GM21786 (cell line): ENCODE measurements around the gene STAP2.
"Not testable (repeated sequence)": the region's sequence is repeated elsewhere in the genome, so short reads cannot be mapped to it uniquely, and the experiment has no call there.

Experiments
- ATAC-seq: cut with Tn5 transposase; IDR thresholded peaks from one replicate; pipeline ENCODE4 v1.9.1; 2021; ENCODE audit not compliant: unreplicated experiment

STAP2 gene

DNA sequence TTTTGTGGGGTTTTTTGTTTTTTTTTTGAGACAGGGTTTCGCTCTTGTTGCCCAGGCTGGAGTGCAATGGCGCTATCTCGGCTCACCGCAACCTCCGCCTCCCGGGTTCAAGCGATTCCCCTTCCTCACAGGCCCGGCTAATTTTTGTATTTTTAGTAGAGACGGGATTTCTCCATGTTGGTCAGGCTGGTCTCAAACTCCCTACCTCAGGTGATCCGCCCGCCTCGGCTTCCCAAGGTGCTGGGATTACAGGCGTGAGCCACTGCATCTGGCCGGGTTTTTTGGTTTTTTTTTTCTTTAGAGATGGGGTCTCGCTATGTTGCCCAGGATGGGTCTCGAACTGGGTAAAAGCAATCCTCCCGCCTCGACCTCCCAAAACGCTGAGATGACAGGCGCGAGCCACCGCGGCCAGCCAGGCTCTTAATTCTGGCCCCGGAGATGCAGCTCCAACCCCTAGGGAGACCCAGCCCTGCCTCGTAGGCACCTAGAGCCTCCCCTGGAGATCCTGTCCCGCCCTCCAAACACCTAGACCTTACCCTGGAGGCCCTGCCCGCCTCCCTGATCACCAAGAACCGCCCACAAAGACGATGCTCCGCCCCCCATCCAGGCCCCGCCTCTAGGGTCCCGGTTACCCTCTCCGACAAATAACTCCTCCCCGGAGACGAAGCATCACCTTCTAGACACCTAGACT is 9.5 kb downstream of the STAP2 start:
- not testable (repeated sequence) for ATAC-seq

DNA sequence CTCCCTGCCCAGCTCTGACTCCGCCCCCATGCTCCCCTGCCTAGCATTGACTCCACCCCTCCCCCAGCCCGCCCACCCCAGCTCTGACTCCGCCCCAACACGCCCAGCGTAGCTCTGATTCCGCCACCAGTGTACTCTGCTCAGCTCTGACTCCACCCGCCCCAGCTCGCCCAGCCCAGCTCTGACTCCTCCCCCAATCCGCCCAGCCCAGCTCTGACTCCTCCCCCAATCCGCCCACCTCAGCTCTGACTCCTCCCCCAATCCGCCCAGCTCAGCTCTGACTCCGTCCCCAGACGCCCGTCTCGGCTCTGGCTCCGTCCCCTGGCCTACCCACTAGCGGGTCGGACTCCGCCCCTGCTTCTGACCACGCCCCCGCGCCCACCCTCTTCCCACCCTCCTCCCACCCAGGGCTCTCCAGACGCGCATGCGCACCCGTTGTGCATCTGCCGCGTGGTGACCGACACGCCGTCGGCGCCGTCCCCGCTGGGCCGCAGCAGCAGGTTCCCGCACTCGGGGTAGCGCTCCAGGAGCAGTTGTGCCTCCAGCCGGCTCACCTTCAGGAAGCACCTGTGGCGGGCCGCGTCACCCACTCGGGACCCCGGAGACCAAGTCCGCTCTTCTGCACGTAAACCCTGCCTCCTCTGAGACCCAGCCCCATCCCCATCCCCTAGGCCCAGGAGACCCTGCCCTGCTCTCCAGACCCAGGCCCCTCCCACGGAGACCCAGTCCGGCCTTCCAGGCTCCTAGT is 10.2 kb downstream of the STAP2 start:
- peak; percentile 74 for ATAC-seq

DNA sequence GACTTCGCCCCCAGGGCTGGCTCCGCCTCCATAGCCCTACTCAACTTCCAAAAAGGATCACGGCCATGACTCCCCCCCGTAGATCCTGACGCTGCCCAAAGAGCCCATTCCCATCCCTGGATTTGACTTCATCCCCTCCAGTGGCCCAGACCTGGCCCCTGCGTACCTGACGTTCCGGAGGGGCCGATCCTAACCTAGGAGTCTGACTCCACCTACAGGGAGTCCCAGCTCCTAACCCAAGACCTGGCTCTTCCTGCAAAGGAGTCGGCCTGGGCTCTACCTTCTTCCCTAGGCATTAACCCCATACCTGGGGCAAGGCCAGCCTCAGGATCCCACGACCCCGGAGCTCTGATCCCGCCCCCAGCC is 10.8 kb downstream of the STAP2 start:
- ATAC-seq, result no peak

DNA sequence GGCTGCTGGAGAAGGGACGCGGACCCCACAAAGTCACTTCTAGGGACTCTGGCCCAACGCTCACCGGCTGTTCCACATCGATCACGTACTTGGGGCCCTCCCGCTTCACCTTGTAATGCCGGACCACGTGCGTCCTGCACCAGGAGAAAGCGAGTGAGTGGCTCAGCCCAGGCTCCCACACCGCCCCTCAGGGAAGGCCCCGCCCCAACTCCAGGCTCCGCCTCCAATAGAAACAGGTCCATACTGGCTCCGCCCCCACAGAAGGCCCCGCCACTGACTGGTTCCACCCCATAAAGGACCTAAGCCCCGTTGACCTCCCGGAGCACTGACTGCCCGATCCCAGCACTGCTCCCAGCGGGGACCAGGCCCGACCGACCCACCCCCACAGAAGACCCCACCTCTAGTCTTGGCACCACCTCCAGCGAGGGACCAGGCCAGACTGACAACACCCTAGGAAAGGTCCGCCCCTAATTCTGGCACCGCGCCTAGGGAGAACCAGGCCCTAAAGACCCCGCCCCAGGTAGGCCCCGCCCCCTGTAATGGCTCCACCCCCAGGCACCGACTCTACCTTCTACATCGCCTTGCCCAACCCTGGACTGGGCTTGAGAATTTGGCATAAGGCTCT is 11.3 kb downstream of the STAP2 start:
- no peak for ATAC-seq

DNA sequence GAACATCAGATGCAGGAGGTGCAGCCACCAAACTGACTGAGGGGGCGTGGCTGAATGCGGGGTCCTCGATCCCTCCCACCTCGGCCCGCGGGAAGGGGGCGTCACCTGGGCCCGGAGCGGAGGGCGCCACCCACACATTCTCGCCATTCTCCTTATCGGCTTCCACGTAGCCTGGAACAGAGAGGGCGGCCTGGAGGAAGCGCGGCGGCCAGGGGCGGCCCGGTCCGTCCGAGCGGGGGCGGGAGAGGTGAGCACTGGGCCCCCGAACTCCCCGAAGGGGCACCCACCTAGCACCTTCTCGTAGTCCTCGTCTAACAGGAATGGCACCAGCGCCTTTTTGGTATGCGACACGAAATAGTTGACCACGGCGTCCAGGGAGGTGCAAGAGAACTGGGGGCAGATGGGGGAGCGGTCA is 11.8 kb downstream of the STAP2 start:
- no peak for ATAC-seq

DNA sequence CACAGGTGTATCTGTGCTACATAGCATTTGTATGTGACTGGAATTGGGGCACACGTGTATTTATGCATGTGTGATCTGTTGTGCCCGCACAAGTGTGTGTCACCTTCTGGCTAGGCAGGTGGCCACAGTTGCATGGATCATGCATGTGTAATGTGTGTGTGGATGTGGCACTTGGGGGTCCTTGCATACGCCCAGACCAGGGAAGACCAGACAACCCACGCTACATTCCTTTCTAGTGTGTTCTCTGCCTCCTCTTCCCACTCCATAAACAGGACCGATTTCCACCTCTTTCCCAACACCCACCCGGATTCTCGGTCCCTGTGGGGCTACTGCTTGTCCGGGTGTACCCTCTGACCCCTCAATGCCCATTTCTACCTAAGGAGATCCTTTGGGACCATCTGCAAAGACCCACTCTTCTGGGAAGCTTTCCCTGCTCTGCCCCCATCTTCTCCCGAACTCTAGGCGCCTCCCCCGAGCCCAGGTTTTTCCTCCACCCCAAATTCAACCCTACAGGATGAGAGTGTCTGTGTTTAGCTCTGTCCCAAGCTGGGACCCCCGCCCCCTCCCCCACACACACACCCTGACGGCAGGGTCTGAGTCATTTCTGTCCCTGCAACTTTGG is 12.3 kb downstream of the STAP2 start:
- no peak for ATAC-seq

DNA sequence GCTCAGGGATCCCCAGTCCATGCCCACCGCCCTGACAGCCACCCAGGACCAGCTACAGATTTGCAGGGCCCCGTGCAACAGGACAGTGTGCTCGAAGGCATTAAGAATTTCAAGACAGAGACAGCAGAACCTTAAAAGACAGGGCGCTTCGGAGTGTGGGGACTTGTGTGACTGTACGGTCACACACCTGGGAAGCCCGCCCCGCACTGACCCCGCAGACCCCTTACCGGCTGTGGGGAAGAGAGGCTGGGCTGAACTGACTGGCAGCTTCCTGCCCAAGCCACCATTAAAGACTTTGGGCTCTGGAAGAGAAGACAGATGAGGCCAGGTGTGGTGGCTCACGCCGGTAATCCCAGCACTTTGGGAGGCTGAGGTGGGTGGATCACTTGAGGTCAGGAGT is 14.4 kb downstream of the STAP2 start:
- ATAC-seq, result no peak

DNA sequence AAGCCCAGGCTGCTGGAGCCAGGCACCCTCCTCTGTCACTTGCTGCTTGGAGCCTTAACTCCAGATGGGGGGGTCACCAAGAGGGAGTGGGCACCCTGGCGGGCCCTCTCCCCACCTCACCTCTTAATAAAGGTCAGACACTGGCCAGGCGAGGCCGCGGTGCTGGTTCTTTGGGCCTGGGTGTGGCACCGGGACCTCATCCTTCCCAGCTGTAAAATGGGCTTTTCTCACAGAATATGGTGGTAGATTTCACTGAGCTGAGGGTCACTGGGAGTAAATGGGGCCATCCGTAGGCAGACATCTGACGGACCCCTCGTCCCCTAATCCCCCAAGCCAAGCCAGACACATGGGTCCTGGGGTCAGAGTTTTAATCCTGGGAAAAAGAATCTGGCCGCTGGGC is 14.9 kb downstream of the STAP2 start:
- no peak for ATAC-seq

DNA sequence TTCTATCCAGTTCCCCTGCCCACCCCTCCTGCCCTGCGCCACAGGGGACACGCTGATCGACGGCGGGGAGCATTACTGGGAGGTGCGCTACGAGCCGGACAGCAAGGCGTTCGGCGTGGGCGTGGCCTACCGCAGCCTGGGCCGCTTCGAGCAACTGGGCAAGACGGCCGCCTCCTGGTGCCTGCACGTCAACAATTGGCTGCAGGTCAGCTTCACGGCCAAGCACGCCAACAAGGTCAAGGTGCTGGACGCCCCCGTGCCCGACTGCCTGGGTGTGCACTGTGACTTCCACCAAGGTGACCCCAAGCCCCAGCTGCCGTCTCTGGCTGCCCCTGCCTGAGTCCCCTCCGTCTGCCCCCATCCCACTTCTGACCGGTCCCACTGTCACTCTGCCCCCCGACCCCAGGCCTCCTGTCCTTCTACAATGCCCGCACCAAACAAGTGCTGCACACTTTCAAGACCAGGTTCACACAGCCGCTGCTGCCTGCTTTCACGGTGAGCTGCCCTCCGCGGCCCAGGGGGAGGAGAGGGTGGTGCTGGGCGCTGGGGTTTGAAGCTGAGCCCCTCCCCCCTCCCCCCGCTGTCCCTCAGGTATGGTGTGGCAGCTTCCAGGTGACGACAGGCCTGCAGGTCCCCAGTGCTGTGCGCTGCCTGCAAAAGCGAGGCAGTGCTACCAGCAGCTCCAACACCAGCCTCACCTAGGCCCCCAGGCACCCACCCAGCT is 15.5 kb downstream of the STAP2 start:
- ATAC-seq, result no peak

DNA sequence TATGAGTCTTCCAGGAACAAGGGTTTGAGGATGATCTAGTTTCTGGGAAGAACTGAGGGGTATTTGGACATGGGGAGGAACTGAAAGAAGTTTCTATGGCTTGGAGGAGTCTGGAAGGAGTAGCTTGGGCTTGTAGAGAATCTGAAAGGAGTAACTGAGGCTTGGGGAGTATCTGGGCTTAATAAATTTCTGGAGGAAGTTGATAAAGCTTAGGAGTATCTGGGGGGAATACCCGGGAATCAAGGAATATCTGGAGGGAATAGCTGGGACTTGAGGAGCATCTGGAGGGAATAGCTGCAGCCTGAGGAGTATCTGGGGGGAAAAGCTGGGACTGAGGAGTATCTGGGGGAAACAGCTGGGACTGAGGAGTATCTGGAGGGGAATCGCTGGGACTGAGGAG is 18.2 kb downstream of the STAP2 start:
- no peak for ATAC-seq

DNA sequence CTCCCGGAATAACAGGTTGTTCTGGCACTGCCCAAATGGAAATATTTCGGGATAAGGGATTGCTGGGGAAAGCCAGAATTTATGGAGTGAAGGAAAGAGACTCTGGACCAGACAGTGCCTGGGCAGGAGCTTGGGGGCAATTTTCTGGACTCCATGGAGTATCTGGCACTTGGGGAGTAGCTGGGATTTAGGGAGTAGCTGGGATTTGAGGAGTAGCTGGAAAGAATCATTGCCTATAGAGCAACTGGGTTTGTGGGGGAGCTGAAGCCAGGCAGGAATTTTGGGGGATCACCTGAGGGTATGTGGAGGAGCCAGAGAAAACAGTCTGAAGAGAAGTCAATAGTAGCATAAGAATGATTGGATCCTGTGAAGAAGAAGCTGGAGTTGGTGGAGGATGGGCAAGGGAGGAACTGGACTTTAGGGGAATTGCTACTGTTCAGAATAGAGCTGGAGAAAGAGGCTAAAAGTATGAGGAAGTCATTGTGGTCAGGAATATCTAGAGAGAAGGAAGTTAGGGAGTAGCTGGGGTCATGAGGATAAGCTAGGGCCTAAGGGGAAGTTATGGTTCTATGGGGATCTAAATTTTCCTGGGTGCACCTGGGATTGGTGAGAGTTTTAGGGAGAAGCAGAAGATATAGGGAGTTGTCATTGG is 19.4 kb downstream of the STAP2 start:
- no peak for ATAC-seq

DNA sequence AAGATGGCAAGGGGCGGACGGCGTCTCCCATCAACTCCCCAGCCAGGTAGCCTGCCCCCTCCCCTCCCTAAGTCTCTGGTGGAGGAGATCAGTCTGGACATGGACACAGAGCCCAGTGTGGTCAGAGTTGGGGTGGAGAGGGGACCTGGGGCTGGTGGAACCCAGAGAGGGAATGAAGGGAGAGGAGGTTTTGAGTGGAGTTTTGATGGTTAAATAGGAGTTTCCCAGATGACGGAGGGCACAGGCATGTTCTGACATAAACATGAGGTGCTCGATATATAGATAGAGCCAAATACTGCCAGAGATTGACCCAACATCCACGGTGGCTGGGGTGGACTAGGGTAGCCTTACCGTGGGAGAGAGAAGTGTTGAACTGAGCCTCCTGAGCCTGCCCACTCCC is 20.2 kb downstream of the STAP2 start:
- no peak for ATAC-seq

DNA sequence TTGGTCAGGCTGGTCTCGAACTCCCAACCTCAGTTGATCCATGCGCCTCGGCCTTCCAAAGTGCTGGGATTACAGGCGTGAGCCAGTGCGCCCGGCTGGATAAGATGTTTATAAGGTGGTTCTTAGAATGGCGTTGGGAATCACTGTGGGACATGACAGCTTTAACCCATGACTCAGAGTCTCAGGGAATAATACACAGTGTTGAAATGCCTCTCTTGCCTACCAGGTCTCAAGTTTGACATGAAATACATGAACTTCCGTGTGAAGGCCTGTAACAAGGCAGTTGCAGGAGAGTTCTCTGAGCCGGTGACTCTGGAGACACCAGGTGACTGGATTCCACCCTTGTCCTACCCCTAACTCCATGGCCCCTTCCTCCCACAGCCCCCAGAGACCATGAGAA is 21.7 kb downstream of the STAP2 start:
- no peak for ATAC-seq

DNA sequence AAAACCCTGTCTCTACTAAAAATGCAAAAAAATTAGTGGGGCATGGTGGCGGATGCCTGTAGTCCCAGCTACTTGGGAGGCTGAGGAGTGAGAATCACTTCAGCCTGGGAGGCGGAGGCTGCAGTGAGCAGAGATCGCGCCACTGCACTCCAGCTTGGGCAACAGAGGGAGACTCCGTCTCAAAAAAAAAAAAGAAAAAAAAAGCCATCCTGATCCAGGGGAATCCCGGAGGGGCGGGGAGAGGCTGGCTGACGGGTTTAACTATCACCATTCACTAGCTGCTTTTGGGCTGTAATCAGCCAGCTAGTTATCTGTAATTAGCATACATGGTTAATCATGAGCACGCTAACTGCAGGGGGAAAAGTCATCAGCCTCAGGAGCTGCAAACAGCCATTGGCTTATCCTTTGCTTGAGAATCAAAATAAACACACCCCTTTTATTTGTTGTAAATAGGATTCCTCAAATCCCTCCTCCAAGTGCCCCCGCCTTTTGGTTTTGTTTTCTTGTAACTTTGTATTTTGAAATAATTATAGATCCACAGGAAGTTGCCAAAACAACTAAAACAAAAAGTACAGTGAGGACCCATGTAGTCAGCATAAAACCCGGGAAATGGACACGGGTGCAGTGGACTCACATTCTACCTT is 24.7 kb downstream of the STAP2 start:
- ATAC-seq, result no peak

DNA sequence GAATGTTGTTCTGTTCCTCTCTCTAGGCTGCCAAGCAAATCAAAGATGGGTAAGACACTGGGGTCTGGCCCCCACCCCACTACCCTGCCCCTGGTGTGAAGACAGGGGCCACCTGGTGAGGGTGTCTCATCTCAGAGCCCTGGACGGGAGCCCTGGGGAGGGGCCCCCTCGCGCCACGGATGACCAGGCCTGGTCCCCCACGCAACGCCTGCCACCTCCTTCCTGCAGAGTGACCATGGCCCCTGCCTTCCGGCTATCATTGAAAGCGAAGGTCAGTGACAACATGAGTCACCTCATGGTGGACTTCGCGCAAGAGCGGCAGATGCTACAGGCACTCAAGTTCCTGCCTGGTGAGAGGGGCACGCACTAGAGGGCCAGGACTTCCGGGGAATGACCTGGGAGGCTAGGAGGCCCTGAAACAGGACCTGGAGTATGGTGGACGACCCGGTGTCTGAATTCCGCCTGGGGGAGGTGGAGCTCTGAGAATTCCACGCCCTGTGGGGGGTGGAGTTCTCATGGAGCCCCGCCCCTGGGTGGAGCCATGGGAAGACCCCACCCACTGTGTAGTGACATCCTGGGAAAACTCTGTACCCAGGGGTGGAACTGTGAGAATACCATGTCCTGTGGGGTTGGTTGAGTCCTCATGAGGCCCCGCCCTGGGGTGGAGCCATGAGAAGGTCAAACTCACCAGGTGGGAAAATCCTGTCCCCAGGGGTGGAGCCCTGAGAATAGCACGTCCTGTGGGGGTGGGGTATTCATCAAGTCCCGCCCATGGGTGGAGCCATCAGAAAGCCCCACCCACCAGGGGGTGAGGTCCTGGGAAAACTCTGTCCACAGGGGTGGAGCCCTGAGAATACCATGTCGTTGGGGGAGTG is 28.1 kb downstream of the STAP2 start:
- ATAC-seq, result no peak

DNA sequence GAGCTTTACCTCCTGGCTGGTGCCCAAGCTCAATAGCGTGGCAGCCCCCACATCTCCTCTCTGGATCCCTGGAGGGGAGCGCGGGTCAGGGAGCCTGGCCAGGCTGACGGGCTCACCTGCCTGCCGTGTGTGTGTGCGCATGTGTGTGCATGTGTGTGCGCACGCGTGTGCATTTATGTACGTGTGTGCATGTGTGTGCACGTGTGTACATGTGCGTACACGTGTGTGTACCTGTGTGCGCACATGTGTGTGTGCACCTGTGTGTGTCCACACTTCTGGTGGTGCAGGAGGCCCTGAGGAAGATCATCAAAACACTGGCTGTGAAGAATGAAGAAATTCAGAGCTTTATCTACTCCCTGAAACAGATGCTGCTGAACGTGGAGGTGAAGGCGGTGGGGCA is 33.0 kb downstream of the STAP2 start:
- ATAC-seq, result no peak

DNA sequence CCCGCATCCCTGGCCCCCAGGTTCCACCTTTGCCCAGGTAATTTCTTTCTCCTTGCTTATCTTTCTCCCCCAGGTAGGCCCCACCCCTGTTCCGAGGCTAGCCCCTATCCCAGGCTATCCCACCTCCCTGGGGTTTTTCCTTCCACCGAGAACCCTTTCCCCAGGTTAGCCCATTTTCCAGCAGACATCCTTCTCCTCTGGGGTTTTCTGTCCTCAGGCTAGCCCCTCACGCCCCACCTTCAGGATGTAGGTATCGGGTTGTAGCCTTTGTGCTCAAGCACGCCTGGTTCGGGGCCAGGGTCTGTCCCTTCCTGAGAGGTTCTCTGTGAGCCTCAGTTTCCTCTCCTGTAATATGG is 33.4 kb downstream of the STAP2 start:
- no peak for ATAC-seq

DNA sequence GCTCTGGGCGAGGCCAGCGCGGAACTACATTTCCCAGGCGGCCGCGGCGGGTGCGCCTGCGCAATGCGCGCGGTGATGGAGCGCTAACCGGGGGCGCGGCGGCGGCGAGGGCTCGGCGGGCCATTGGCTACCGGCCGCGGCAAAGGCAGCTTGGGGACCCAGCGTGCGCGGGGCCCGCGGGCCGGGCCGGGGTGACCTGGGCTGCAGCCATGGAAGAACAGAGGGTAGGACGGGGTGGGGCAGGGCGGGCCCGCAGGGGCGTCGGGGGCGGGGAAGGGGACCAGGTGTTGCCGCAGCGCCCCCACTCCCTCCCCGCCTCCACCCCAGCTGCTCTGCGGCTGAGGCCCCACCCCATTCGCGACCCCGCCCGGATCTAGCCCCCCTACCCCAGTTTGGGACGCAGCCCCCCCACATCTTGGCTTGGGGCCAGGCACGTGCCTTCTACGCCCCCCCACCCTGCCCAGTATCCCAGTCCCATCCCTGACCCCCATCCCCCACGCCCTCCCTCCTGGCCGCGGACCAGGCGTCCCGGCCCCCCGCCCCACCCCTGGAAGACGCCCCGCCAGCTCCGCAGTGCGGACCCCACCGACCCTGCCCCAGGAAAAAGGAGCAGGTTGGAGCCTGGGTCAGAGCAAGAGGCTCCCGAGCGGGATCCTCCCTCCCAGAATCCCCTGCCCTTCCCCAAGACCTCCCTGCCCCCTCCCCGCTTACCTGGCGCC is 33.9 kb downstream of the STAP2 start, which contains the start of gene FSD1:
TSS of gene FSD1 (plus strand) at position 61 of the 719 bp plus-strand sequence. CDS start at position 210, 149 bp downstream.
- ATAC-seq, result no peak
